Measurements from ENCODE around the gene SLC45A2.

DNA sequence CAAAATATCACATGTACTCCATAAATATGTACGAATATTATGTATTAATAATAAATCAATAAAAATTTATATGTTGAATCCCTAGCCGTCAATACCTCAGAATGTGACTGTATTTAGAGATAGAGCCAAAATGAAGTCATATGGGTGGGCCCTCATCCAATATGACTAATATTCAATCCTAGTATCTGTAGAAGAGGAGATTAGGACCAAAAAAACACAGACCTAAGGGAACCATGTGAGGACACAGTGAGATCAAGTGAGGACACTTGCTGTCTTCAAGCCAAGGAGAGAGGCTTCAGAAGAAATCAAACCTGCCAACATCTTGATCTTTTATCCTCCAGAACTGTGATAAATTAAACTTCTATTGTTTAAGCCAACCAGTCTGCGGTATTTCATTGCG, 27.0 kb upstream of the SLC45A2 start:
- TF ChIP-seq SIN3A (IDR thresholded peaks at IDR 0.05; ENCODE audit: borderline replicate concordance, insufficient read depth, low read depth, low read length) (no peak), POLR2AphosphoS5 (IDR thresholded peaks at IDR 0.05; ENCODE audit: low read depth, low read length) (no peak), TCF7L2 (IDR thresholded peaks at IDR 0.05; ENCODE audit: low read depth, low read length) (no peak)
- TF ChIP-seq, protein P1, sequence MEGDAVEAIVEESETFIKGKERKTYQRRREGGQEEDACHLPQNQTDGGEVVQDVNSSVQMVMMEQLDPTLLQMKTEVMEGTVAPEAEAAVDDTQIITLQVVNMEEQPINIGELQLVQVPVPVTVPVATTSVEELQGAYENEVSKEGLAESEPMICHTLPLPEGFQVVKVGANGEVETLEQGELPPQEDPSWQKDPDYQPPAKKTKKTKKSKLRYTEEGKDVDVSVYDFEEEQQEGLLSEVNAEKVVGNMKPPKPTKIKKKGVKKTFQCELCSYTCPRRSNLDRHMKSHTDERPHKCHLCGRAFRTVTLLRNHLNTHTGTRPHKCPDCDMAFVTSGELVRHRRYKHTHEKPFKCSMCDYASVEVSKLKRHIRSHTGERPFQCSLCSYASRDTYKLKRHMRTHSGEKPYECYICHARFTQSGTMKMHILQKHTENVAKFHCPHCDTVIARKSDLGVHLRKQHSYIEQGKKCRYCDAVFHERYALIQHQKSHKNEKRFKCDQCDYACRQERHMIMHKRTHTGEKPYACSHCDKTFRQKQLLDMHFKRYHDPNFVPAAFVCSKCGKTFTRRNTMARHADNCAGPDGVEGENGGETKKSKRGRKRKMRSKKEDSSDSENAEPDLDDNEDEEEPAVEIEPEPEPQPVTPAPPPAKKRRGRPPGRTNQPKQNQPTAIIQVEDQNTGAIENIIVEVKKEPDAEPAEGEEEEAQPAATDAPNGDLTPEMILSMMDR (IDR thresholded peaks at IDR 0.05), result no peak
- TF ChIP-seq, protein P2, sequence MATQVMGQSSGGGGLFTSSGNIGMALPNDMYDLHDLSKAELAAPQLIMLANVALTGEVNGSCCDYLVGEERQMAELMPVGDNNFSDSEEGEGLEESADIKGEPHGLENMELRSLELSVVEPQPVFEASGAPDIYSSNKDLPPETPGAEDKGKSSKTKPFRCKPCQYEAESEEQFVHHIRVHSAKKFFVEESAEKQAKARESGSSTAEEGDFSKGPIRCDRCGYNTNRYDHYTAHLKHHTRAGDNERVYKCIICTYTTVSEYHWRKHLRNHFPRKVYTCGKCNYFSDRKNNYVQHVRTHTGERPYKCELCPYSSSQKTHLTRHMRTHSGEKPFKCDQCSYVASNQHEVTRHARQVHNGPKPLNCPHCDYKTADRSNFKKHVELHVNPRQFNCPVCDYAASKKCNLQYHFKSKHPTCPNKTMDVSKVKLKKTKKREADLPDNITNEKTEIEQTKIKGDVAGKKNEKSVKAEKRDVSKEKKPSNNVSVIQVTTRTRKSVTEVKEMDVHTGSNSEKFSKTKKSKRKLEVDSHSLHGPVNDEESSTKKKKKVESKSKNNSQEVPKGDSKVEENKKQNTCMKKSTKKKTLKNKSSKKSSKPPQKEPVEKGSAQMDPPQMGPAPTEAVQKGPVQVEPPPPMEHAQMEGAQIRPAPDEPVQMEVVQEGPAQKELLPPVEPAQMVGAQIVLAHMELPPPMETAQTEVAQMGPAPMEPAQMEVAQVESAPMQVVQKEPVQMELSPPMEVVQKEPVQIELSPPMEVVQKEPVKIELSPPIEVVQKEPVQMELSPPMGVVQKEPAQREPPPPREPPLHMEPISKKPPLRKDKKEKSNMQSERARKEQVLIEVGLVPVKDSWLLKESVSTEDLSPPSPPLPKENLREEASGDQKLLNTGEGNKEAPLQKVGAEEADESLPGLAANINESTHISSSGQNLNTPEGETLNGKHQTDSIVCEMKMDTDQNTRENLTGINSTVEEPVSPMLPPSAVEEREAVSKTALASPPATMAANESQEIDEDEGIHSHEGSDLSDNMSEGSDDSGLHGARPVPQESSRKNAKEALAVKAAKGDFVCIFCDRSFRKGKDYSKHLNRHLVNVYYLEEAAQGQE (IDR thresholded peaks at IDR 0.05; ENCODE audit: insufficient read depth in 1 of 2, low read depth in 2 of 2, low read length in 1 of 2), result no peak

Data from Panc1 (cell line).